Adrenal gland (tissue), 12 donors: Measurements from ENCODE around the gene NYAP1. TPM values are rescaled to one million over a fixed set of nuclear protein-coding genes. Genes with fewer than 3 reads are reported as not detected.

Experiments
- DNase-seq, 7 donors: peaks; one replicate each; pipeline ENCODE4 v3.0.0-alpha.2; 2019 to 2020
- H3K27ac ChIP-seq, 5 donors: fragments of 200-600 bp; sonication (generic) in 4 of 5; 1 replicate in 3 of 5; 2 replicates in 2 of 5; pipeline versions ENCODE4 v1.5.1 to v1.8.0; 2016 to 2020; ENCODE audit warnings: mild to moderate bottlenecking in 1 of 5
- H3K27me3 ChIP-seq: fragments of 200-600 bp; 2 replicates; pipeline ENCODE4 v1.8.0; 2021
- H3K36me3 ChIP-seq, 2 donors: fragments of 200-600 bp; replicated peaks in 1 of 2; 1 replicate in 1 of 2; 2 replicates in 1 of 2; pipeline versions ENCODE4 v1.5.1 to v1.8.0; 2018 to 2022
- H3K4me1 ChIP-seq, 2 donors: fragments of 200-600 bp; replicated peaks in 1 of 2; 1 replicate in 1 of 2; 2 replicates in 1 of 2; pipeline versions ENCODE4 v1.5.1 to v1.8.0; 2018 to 2021
- H3K4me3 ChIP-seq, 4 donors: fragments of 200-600 bp; sonication (generic) in 3 of 4; one replicate each; pipeline ENCODE4 v1.5.1; 2016 to 2018
- H3K9me3 ChIP-seq, 3 donors: fragments of 200-600 bp; sonication (generic) in 1 of 3; replicated peaks in 1 of 3; 1 replicate in 2 of 3; 2 replicates in 1 of 3; pipeline versions ENCODE4 v1.5.1 to v1.8.0; 2016 to 2021
- CTCF ChIP-seq, 6 experiments: fragments of 450-650 bp in 4 of 6; fragments of 200-600 bp in 2 of 6; sonication (generic) in 1 of 6; IDR thresholded peaks; 1 replicate in 5 of 6; 2 replicates in 1 of 6; pipeline versions ENCODE4 v1.5.1 to v1.8.0; 2016 to 2021; ENCODE audit warnings: antibody characterized with exemption in 6 of 6, mild to moderate bottlenecking in 2 of 6, moderate library complexity in 1 of 6
- POLR2A ChIP-seq, 2 donors: fragments of 450-650 bp; IDR thresholded peaks; one replicate each; pipeline ENCODE4 v1.6.1; 2017; ENCODE audit warnings: antibody characterized with exemption in 2 of 2, mild to moderate bottlenecking in 2 of 2, moderate library complexity in 1 of 2
- WGBS, 4 donors: extraction: QIAGEN DNeasy Blood & Tissue Kit in 2 of 4; methylation state at CpG; one replicate each; pipeline versions ENCODE4 v1.1.5 to v1.1.7; 2013 to 2017; 5-methylcytosine and 5-hydroxymethylcytosine counted together
- intact Hi-C, 2 donors: fragments of 100-400 bp; cut with DNase I; formaldehyde crosslinking; loops; one replicate each; pipeline versions ENCODE4 v1.14.1 to v1.15.0; 2022 to 2023
- polyA plus RNA-seq, 3 donors: library from polyadenylated mRNA; stranded (reverse); fragments of 200-250 nt in 2 of 3; fragments of 350-450 nt in 1 of 3; fragmentation: Illumina TruSeq in 1 of 3; extraction: RNeasy Lipid Tissue Mini Kit (QIAGEN cat#74804) in 1 of 3; gene quantifications; one replicate each; pipeline ENCODE4 v1.2.3, GENCODE V29; 2013 to 2014
- total RNA-seq, 9 donors: library from RNA; depleted of rRNA in 4 of 9; stranded (reverse); fragments of >200 nt in 4 of 9; fragments of 120-200 nt in 1 of 9; fragmentation: NEBNext Ultra II Directional in 1 of 9; extraction: Animal tissue kit (Norgen Biotek cat#: 25700) in 1 of 9; gene quantifications; one replicate each; pipeline versions ENCODE4 v1.1.0 to v1.2.4, GENCODE V29; 2013 to 2023
- donor health status: healthy with polysubstance abuse.
- donor health status: Bipolar disorder and iron deficiency.
- donor health status: DM: yes; HTN: yes; CAD: no.
- donor health status: DM: no; HTN: no; CAD: no.
- donor health status: DM: no; HTN: no; CAD: no.
- donor health status: DM: yes; HTN: yes; CAD: no.

Gene NYAP1
- total and polyA plus RNA-seq, 12 donors: 0.79 to 26.1 (median 3.2) TPM; not detected in 1

GRCh38 chr7:100457033-100457432 is 26.7 kb upstream of the NYAP1 start:
- intact Hi-C loops: no loop called here
- Histone ChIP-seq H3K4me1 (no peaks in the 10 kb centered on the region), H3K36me3 (no peaks in the 10 kb centered on the region), H3K4me3 (no peak overlapping the region), H3K27me3 (no peaks in the 10 kb centered on the region), H3K9me3 (no peaks in the 10 kb centered on the region), H3K27ac (no peak overlapping the region)
- no peak for DNase-seq
- WGBS, 4 donors: 91 to 97% (median 96%) methylated on average over 6 of the region's 6 CpGs
- TF ChIP-seq POLR2A (IDR thresholded peaks at IDR 0.05) (no peak), CTCF (IDR thresholded peaks at IDR 0.05) (no peak)

GRCh38 chr7:100464210-100464660 is 19.5 kb upstream of the NYAP1 start, which contains the start of gene SPACDR:
Gene SPACDR (minus strand): TSS chr7:100464260. CDS start chr7:100464025, 235 bp downstream.
- peak within 1 kb of the TSS in 3 of 5 donors; percentile 44 to 75 (median 48) for H3K27ac ChIP-seq
- TF ChIP-seq POLR2A (IDR thresholded peaks at IDR 0.05) (no peak), CTCF (IDR thresholded peaks at IDR 0.05) (no peak)
- peaks cover 12 to 15% of the 10 kb centered on the region in 2 donors for H3K4me1 ChIP-seq
- 79 to 90% (median 84%) methylated on average over 7 of the region's 7 CpGs for WGBS, 4 donors
- no peak for DNase-seq
- H3K4me3 ChIP-seq: no peak within 1 kb of the TSS
- no peaks in the 10 kb centered on the region for H3K9me3 ChIP-seq
- no peaks in the 10 kb centered on the region for H3K27me3 ChIP-seq
- H3K36me3 ChIP-seq: peaks cover 0 to 21% of the 10 kb centered on the region in 2 donors
- intact Hi-C loops: no loop called here

GRCh38 chr7:100464791-100465190 is 18.9 kb upstream of the NYAP1 start:
- Histone ChIP-seq H3K4me3 (no peak overlapping the region), H3K4me1 (peaks cover 17 to 19% of the 10 kb centered on the region in 2 donors), H3K36me3 (peaks cover 0 to 21% of the 10 kb centered on the region in 2 donors), H3K27ac (no peak overlapping the region), H3K27me3 (no peaks in the 10 kb centered on the region), H3K9me3 (no peaks in the 10 kb centered on the region)
- no peak for TF ChIP-seq CTCF (IDR thresholded peaks at IDR 0.05)
- TF ChIP-seq POLR2A (IDR thresholded peaks at IDR 0.05): no peak
- intact Hi-C loops: loop anchor here (5.0 kb wide), 3 partner anchors 98 to 223 kb away; no protein-coding TSS in a partner anchor
- WGBS, 4 donors: 92 to 97% (median 94%) methylated on average over 2 of the region's 2 CpGs
- no peak for DNase-seq

- Histone ChIP-seq H3K4me3 (no peak overlapping the region), H3K4me1 (peaks cover 17 to 19% of the 10 kb centered on the region in 2 donors), H3K27ac (peak overlapping the region in 1 of 5 donors; percentile 49), H3K36me3 (peaks cover 0 to 22% of the 10 kb centered on the region in 2 donors), H3K9me3 (no peaks in the 10 kb centered on the region), H3K27me3 (no peaks in the 10 kb centered on the region)
- TF ChIP-seq POLR2A (IDR thresholded peaks at IDR 0.05) (no peak), CTCF (IDR thresholded peaks at IDR 0.05) (no peak)
- no peak for DNase-seq
- intact Hi-C loops: loop anchor here (5.0 kb wide), 3 partner anchors 97 to 222 kb away; no protein-coding TSS in a partner anchor
- WGBS, 4 donors: 66 to 73% (median 68%) methylated on average over 8 of the region's 8 CpGs
Measured at GRCh38 chr7:100465299-100465698, 18.4 kb upstream of the NYAP1 start.
